Motor neuron (in vitro differentiated cells): ENCODE data around the gene PACC1. TPM values are rescaled to one million over a fixed set of nuclear protein-coding genes. Genes with fewer than 3 reads are reported as not detected.
"Not testable (repeated sequence)": the region's sequence is repeated elsewhere in the genome, so short reads cannot be mapped to it uniquely, and the experiment has no call there.

Source experiments
- ATAC-seq, 8 experiments: fragments of 200-7000 bp; cut with Tn5 transposase; replicated peaks in 6 of 8; 2 replicates each; pipeline ENCODE4 v1.8.0; 2021; ENCODE audit warnings: mild to moderate bottlenecking in 8 of 8, moderate library complexity in 8 of 8
- H3K27ac ChIP-seq, 2 donors: fragments of 250-450 bp; sonication (Bioruptor Pico); 2 replicates each; pipeline ENCODE4 v1.9.0; 2021; ENCODE audit warnings: antibody characterized with exemption in 2 of 2, mild to moderate bottlenecking in 2 of 2, moderate library complexity in 1 of 2
- H3K4me1 ChIP-seq, 2 donors: fragments of 250-450 bp; sonication (Bioruptor Pico); replicated peaks in 1 of 2; 2 replicates each; pipeline ENCODE4 v1.6.1; 2021; ENCODE audit warnings: antibody characterized with exemption in 2 of 2, mild to moderate bottlenecking in 2 of 2, moderate library complexity in 1 of 2
- H3K4me3 ChIP-seq, 5 donors: fragments of 250-450 bp; sonication (Bioruptor Pico); 2 replicates each; pipeline ENCODE4 v1.9.0; 2021; ENCODE audit warnings: antibody characterized with exemption in 5 of 5, mild to moderate bottlenecking in 5 of 5, moderate library complexity in 4 of 5
- WGBS, 10 experiments: fragments of 450-650 bp; shearing (Covaris generic); methylation state at CpG; one replicate each; pipeline ENCODE4 v1.0.0; 2022; 5-methylcytosine and 5-hydroxymethylcytosine counted together
- in situ Hi-C, 9 experiments: fragments of 400-800 bp; cut with MboI; loops; one replicate each; pipeline ENCODE4 v1.15.0; 2021; ENCODE audit warnings: low sequenced_read_pairs in 9 of 9, low pct_unique_long_range_greater_than_20kb in 2 of 9; ENCODE audit not compliant: unreplicated experiment in 9 of 9
- total RNA-seq, 8 experiments: library from RNA; unstranded; fragments of 300-600 nt; gene quantifications; 2 replicates each; pipeline versions ENCODE4 v1.2.3 to v1.2.4, GENCODE V29; 2022

The PACC1 gene
- total RNA-seq, 8 experiments from 2014 or later = 4.7 to 23.8 (median 18.5) TPM

DNA sequence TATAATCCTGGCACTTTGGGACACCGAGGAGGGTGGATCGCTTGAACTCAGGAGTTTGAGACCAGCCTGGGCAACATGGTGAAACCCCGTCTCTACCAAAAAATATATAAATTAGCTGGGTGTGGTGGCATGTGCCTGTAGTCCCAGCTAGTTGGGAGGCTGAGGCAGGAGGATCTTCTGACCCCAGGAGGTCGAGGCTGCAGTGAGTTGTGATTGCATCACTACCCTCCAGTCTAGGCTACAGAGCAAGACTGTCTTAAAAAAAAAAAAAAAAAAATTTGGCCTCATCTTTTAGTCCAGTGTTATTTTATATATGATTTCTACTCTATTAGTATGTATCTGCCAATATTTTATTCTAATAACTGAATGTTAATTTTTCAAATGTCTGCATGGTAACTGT, 69.8 kb downstream of the PACC1 start:
- Histone ChIP-seq H3K4me3 (no peak overlapping the region), H3K4me1 (no peaks in the 10 kb centered on the region), H3K27ac (no peak overlapping the region)
- no peak for ATAC-seq
- in situ Hi-C loops = no loop called here
- 89 to 100% (median 94%) methylated on average over 1 to 4 of the region's 4 CpGs; no CpG with 5 or more reads in 3 of the 10 experiments for WGBS, 10 experiments

DNA sequence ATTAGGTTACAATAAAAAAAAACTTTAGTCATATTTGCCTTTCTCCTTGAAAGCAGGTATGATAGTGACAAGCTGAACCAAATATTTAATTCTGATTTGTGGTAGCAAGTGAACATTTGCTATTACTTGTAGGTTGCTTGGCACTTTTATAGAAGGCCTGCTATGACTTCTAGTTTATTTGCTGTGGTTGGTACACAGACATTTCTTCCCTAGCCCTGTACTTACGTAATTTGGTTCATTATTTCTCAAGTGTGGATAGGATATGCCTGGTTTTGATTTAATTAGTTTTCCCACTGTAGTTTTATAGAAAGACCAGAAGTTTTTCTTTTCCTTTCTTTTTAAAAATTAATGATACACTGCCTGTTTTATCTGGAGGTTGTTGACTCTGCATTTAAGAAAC, 73.6 kb downstream of the PACC1 start:
- in situ Hi-C loops = no loop called here

DNA sequence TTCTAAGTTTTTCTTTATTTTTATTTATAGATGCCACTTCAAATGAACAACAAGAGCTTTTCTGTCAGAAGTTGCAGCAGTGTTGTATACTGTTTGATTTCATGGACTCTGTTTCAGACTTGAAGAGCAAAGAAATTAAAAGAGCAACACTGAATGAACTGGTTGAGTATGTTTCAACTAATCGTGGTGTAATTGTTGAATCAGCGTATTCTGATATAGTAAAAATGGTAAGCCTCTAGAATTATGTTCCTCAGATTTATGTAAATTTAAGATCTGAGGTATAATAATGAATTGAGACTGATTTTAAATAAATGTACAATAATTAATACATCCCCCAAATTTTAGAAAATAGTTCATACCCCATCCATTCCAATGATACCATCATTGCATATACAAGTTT, 85.6 kb downstream of the PACC1 start:
- Histone ChIP-seq H3K4me1 (no peaks in the 10 kb centered on the region), H3K4me3 (no peak overlapping the region), H3K27ac (no peak overlapping the region)
- no peak for ATAC-seq
- 82 to 100% (median 100%) methylated on average over 1 to 2 of the region's 2 CpGs; no CpG with 5 or more reads in 1 of the 10 experiments for WGBS, 10 experiments
- in situ Hi-C loops = no loop called here

More for the DNA sequence above, 73.6 kb downstream of the PACC1 start:
- Histone ChIP-seq H3K27ac (no peak overlapping the region), H3K4me3 (no peak overlapping the region), H3K4me1 (no peaks in the 10 kb centered on the region)
- WGBS, 10 experiments = 67 to 100% (median 96%) methylated on average over 1 of the region's 1 CpG
- ATAC-seq = no peak

GRCh38 chr1:212328248-212328647, 86.4 kb downstream of the PACC1 start:
- in situ Hi-C loops = no loop called here
- no peak for ATAC-seq
- no peak overlapping the region for H3K27ac ChIP-seq
- no peaks in the 10 kb centered on the region for H3K4me1 ChIP-seq
- 25 to 100% (median 93%) methylated on average over 2 to 4 of the region's 4 CpGs; no CpG with 5 or more reads in 1 of the 10 experiments for WGBS, 10 experiments
- H3K4me3 ChIP-seq = no peak overlapping the region

DNA sequence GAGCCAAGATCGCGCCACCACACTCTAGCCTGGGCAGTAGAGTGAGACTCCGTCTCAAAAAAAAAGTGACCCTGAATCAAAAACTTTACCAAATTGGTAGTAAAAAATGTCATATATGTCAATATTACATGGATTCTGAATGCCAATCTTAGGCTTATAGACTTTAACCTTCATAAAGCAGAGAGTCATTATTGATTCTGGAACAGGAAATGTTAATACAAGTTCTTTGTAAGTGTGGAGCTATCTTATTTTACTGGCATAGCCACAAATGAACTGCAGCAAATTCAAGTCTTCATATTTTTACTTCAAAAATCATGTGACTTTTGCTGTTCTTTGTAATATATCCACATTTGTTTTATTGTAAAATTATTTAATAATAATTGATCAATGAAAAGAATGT, 88.1 kb downstream of the PACC1 start:
- Histone ChIP-seq H3K4me1 (no peaks in the 10 kb centered on the region), H3K4me3 (no peak overlapping the region), H3K27ac (no peak overlapping the region)
- 60 to 100% (median 98%) methylated on average over 1 to 3 of the region's 3 CpGs; no CpG with 5 or more reads in 4 of the 10 experiments for WGBS, 10 experiments
- in situ Hi-C loops = no loop called here
- ATAC-seq = no peak

- Histone ChIP-seq H3K4me1 (no peaks in the 10 kb centered on the region), H3K27ac (no peak overlapping the region), H3K4me3 (no peak overlapping the region)
- no peak for ATAC-seq
- in situ Hi-C loops = no loop called here
- WGBS, 10 experiments = 47 to 100% (median 67%) methylated on average over 2 to 3 of the region's 3 CpGs; no CpG with 5 or more reads in 1 of the 10 experiments
Measured at GRCh38 chr1:212323066-212323465, 91.6 kb downstream of the PACC1 start.

DNA sequence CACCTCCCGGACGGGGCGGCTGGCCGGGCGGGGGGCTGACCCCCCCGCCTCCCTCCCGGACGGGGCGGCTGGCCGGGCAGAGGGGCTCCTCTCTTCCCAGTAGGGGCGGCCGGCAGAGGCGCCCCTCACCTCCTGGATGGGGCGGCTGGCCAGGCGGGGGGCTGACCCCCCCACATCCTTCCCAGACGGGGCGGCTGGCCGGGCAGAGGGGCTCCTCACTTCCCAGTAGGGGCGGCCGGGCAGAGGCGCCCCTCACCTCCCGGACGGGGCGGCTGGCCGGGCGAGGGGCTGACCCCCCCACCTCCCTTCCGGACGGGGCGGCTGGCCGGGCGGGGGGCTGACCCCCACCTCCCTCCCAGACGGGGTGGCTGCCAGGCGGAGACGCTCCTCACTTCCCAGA, 93.7 kb downstream of the PACC1 start:
- in situ Hi-C loops = not testable (repeated sequence)

GRCh38 chr1:212317916-212318315, 96.8 kb downstream of the PACC1 start:
- Histone ChIP-seq H3K4me1 (no peaks in the 10 kb centered on the region), H3K4me3 (no peak overlapping the region), H3K27ac (no peak overlapping the region)
- 82 to 100% (median 99%) methylated on average over 1 to 2 of the region's 2 CpGs for WGBS, 10 experiments
- ATAC-seq = no peak
- in situ Hi-C loops = no loop called here

More for the DNA sequence above, 93.7 kb downstream of the PACC1 start:
- WGBS, 10 experiments = no CpG with 5 or more reads among the region's 34 CpGs
- not testable (repeated sequence) for H3K27ac ChIP-seq, ATAC-seq, H3K4me1 ChIP-seq, H3K4me3 ChIP-seq

DNA sequence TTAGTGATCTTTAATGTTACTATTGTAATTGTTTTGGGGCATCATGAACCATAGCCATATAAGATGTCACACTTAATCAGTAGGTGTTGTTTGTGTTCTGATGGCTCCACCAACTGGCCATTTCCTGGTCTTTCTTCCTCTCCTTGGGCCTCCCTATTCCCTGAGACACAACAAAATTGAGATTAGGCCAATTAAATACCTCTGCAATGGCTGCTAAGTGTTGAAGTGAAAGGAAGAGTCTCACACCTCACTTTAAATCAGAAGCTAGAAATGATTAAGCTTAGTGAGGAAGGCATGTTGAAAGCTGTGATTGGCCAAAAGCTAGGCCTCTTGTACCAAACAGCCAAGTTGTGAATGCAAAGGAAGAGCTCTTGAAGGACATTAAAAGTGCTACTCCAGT, 98.8 kb downstream of the PACC1 start:
- peak in 3 of 8 experiments; percentile 65 to 80 (median 80) for ATAC-seq
- H3K4me3 ChIP-seq = no peak overlapping the region
- H3K4me1 ChIP-seq = no peaks in the 10 kb centered on the region
- no peak overlapping the region for H3K27ac ChIP-seq
- in situ Hi-C loops = no loop called here

GRCh38 chr1:212315184-212315583, 99.5 kb downstream of the PACC1 start:
- in situ Hi-C loops = no loop called here
- H3K4me3 ChIP-seq = no peak overlapping the region
- WGBS, 10 experiments = 33 to 96% (median 78%) methylated on average over 1 to 2 of the region's 2 CpGs

More at GRCh38 chr1:212315184-212315583, 99.5 kb downstream of the PACC1 start:
- no peak overlapping the region for H3K27ac ChIP-seq
- ATAC-seq = no peak
- H3K4me1 ChIP-seq = no peaks in the 10 kb centered on the region

Other genes with a start within 250 kb of the PACC1 start
- 10 to 100 TPM in 4 of 8 experiments, 1 to 10 TPM in 4; 6.3 to 14.6 (median 10.1) TPM for gene PPP2R5A, start 129.5 kb downstream of the PACC1 start, total RNA-seq
- 10 to 100 TPM; 23.2 to 73.6 (median 33.0) TPM for gene NENF, start 18.0 kb upstream of the PACC1 start, total RNA-seq
- gene ATF3, start 193.9 kb upstream of the PACC1 start, total RNA-seq = 100 to 1,000 TPM in 1 of 8 experiments, 10 to 100 TPM in 7; 14.5 to 244 (median 28.7) TPM